Tibial nerve (tissue), 4 donors: ENCODE measurements around the gene COL4A2. TPM values are rescaled to one million over a fixed set of nuclear protein-coding genes. Genes with fewer than 3 reads are reported as not detected.

ENCODE experiments used
- DNase-seq, 2 donors: peaks; one replicate each; pipeline ENCODE4 v3.0.0-alpha.2; 2019; ENCODE audit warnings: low spot score in 2 of 2
- H3K27ac ChIP-seq, 4 donors: fragments of 200-600 bp; sonication (generic) in 3 of 4; one replicate each; pipeline ENCODE4 v1.5.1; 2017 to 2019; ENCODE audit warnings: mild to moderate bottlenecking in 1 of 4
- H3K27me3 ChIP-seq, 2 donors: fragments of 200-600 bp; sonication (generic) in 1 of 2; one replicate each; pipeline versions ENCODE4 v1.5.1 to v1.6.0; 2017 to 2019
- H3K36me3 ChIP-seq, 3 donors: fragments of 200-600 bp; sonication (generic); one replicate each; pipeline ENCODE4 v1.5.1; 2018 to 2019
- H3K4me1 ChIP-seq, 4 donors: fragments of 200-600 bp; sonication (generic) in 3 of 4; one replicate each; pipeline ENCODE4 v1.5.1; 2017 to 2019
- H3K4me3 ChIP-seq, 4 donors: fragments of 200-600 bp; sonication (generic) in 3 of 4; one replicate each; pipeline ENCODE4 v1.5.1; 2017 to 2019; ENCODE audit warnings: mild to moderate bottlenecking in 1 of 4, moderate library complexity in 1 of 4
- H3K9me3 ChIP-seq, 4 donors: fragments of 200-600 bp; sonication (generic) in 3 of 4; one replicate each; pipeline ENCODE4 v1.5.1; 2017 to 2019
- EP300 ChIP-seq, 2 donors: sonication (generic); formaldehyde crosslinking; IDR thresholded peaks; one replicate each; pipeline ENCODE4 v1.6.1; 2017; ENCODE audit warnings: antibody characterized with exemption in 2 of 2, mild to moderate bottlenecking in 1 of 2
- POLR2A ChIP-seq, 2 donors: fragments of 450-650 bp; IDR thresholded peaks; one replicate each; pipeline ENCODE4 v1.6.1; 2017; ENCODE audit warnings: antibody characterized with exemption in 2 of 2, mild to moderate bottlenecking in 2 of 2, moderate library complexity in 2 of 2
- WGBS, 2 donors: methylation state at CpG; one replicate each; pipeline ENCODE4 v1.1.5; 2018; 5-methylcytosine and 5-hydroxymethylcytosine counted together
- total RNA-seq, 4 donors: library from RNA; depleted of rRNA; stranded (reverse); fragments of >200 nt; gene quantifications; one replicate each; pipeline ENCODE4 v1.1.0, GENCODE V29; 2016
- TF ChIP-seq, protein P1 (sequence below), 5 experiments: fragments of 200-600 bp in 3 of 5; fragments of 450-650 bp in 2 of 5; sonication (generic) in 3 of 5; IDR thresholded peaks; one replicate each; pipeline ENCODE4 v1.5.1; 2016 to 2019; ENCODE audit warnings: antibody characterized with exemption in 5 of 5, mild to moderate bottlenecking in 3 of 5, moderate library complexity in 2 of 5

Gene COL4A2
- total RNA-seq, 4 donors from 2014 or later: 576 to 821 (median 658) TPM

DNA sequence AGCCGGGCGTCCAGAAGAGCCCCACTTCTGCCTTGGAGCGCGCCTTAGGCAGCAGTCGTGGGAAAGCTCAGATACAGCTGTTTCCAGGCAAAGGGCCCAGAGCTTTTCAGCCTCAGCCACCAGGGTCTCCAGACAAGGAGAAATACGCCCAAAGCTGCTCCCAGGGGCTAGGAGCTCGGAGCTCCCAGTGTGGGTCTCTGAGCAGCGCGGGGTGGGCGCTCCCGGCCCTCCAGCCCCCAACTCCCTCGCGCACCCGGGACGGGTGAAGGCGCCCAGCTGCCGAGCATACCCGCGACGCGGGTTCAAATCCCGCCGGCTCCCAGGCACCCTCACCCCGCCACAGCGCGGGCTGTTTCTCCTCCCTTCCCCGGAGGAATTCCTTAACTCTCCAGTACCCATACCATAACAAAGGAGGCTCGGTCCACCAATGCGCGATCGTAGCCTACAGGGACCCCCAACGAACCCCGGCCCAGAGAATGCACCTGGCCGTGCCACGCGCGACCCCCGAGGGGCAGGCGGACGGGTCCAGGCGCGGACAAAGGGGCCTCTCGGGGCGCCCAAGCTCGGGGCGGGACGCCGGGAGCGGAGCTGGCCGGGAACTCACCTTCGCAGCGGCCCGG is 634 bp upstream of the COL4A2 start:
- Histone ChIP-seq H3K9me3 (no peaks in the 10 kb centered on the region), H3K27ac (peak overlapping the region; percentile 83 to 98 (median 94)), H3K27me3 (no peaks in the 10 kb centered on the region), H3K36me3 (no peaks in the 10 kb centered on the region), H3K4me3 (peak overlapping the region; percentile 61 to 96 (median 82)), H3K4me1 (peaks cover 0 to 65% (median 35%) of the 10 kb centered on the region in 4 donors)
- DNase-seq: no peak
- TF ChIP-seq, protein P1, sequence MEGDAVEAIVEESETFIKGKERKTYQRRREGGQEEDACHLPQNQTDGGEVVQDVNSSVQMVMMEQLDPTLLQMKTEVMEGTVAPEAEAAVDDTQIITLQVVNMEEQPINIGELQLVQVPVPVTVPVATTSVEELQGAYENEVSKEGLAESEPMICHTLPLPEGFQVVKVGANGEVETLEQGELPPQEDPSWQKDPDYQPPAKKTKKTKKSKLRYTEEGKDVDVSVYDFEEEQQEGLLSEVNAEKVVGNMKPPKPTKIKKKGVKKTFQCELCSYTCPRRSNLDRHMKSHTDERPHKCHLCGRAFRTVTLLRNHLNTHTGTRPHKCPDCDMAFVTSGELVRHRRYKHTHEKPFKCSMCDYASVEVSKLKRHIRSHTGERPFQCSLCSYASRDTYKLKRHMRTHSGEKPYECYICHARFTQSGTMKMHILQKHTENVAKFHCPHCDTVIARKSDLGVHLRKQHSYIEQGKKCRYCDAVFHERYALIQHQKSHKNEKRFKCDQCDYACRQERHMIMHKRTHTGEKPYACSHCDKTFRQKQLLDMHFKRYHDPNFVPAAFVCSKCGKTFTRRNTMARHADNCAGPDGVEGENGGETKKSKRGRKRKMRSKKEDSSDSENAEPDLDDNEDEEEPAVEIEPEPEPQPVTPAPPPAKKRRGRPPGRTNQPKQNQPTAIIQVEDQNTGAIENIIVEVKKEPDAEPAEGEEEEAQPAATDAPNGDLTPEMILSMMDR (IDR thresholded peaks at IDR 0.05): no peak
- TF ChIP-seq POLR2A (IDR thresholded peaks at IDR 0.05) (no peak), EP300 (IDR thresholded peaks at IDR 0.05) (no peak)
- 0 to 2% methylated on average over 26 to 40 of the region's 53 CpGs for WGBS, 2 donors

DNA sequence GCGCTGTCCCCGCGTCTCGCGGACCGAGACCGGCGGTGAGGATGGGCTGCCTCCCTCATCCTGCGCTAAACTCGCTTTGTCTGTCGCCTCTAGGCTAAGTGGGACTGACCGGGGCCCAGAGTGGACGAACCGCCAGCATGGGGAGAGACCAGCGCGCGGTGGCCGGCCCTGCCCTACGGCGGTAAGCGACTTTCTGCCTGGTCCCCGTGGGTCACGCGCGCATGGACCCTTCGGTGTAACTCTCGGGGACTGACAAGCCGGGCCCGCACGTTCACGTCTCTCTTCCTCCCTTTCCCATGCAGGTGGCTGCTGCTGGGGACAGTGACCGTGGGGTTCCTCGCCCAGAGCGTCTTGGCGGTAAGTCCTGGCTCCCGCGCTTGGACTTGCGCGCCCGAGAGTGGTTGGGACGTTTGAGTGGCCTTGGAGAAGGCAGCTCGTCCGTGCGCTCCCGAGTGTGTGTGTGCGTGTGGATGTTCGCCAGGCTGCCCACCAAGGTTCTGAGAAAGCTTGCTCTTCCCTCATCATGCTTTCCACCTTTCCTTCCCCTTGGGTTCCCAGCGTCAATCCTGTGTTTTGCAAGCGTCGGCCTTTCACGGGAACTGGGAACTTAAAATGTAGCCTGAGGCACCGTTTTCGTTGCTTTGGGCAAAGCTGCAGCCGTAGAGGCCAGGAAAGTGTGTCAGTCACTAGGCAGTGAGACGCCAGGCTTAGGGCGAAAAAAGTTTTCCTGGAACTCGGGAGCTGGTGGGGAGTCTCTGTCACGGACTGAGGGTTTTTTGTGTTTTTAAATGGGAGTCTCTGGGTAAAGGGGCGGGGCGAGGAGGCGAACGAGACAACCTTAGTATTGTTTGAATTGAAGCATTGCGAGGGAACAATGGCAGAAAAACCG is 927 bp downstream of the COL4A2 start:
- no peaks in the 10 kb centered on the region for H3K27me3 ChIP-seq
- peak in 1 of 2 donors; percentile 53 for DNase-seq
- peak overlapping the region; percentile 83 to 98 (median 94) for H3K27ac ChIP-seq
- no peaks in the 10 kb centered on the region for H3K9me3 ChIP-seq
- peaks cover 0 to 65% (median 47%) of the 10 kb centered on the region in 4 donors for H3K4me1 ChIP-seq
- no peaks in the 10 kb centered on the region for H3K36me3 ChIP-seq
- 0 to 1% methylated on average over 43 to 51 of the region's 64 CpGs for WGBS, 2 donors
- H3K4me3 ChIP-seq: peak overlapping the region; percentile 61 to 96 (median 82)
- peak; percentile 25 to 54 for TF ChIP-seq POLR2A (IDR thresholded peaks at IDR 0.05)
- peak in 1 of 2 donors; percentile 51 for TF ChIP-seq EP300 (IDR thresholded peaks at IDR 0.05)
- TF ChIP-seq, protein P1 (IDR thresholded peaks at IDR 0.05): no peak

DNA sequence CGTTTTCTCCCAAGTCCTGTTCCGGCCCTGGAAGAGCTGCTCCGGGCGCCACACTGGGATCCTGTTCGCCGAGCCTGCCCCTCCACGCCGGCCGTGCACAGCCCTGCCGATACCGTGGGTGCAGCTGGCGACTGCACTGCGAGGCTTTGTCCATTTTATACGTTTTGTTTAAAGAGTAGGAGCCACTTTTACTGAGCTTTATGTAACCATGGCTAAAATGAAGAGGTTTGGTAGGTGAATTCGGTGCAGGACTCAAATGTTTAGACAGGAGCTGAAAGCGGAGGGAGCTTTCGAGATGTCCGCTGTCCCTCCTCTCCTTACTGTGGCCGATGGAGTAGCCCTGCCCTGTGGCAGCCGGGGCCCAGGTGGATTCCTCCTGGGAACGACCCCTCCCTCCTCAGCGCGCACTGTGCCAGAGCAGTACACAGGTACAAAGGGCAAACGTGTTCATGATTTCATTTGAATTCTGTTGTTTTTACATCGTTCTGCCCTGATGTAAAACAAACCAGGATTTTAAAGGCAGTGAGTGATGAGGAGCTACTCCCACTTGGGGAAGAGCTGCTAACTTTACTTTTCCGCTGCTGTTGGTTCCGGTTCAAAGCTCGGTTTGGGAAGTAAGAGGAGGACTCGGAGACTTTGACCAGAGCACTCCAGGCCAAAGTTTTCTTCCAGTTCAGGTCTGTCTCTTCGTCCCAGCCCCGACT is 1.7 kb downstream of the COL4A2 start:
- Histone ChIP-seq H3K27ac (peak overlapping the region; percentile 83 to 98 (median 94)), H3K27me3 (no peaks in the 10 kb centered on the region), H3K4me1 (peaks cover 0 to 60% (median 41%) of the 10 kb centered on the region in 4 donors), H3K9me3 (no peaks in the 10 kb centered on the region), H3K36me3 (no peaks in the 10 kb centered on the region), H3K4me3 (peak overlapping the region; percentile 61 to 96 (median 82))
- no peak for TF ChIP-seq EP300 (IDR thresholded peaks at IDR 0.05)
- TF ChIP-seq, protein P1 (IDR thresholded peaks at IDR 0.05): no peak
- TF ChIP-seq POLR2A (IDR thresholded peaks at IDR 0.05): no peak
- DNase-seq: no peak
- 2 to 4% methylated on average over 30 to 31 of the region's 31 CpGs for WGBS, 2 donors

- 62 to 64% methylated on average over 16 of the region's 16 CpGs for WGBS, 2 donors
- Histone ChIP-seq H3K4me3 (peak overlapping the region in 3 of 4 donors; percentile 61 to 96 (median 94)), H3K27ac (peak overlapping the region; percentile 83 to 98 (median 94)), H3K27me3 (no peaks in the 10 kb centered on the region), H3K36me3 (peaks cover 0 to 7% (median 0%) of the 10 kb centered on the region in 3 donors), H3K4me1 (peaks cover 0 to 60% (median 40%) of the 10 kb centered on the region in 4 donors), H3K9me3 (no peaks in the 10 kb centered on the region)
- no peak for DNase-seq
- TF ChIP-seq, protein P1 (IDR thresholded peaks at IDR 0.05): no peak
- TF ChIP-seq EP300 (IDR thresholded peaks at IDR 0.05) (no peak), POLR2A (IDR thresholded peaks at IDR 0.05) (no peak)
Measured at GRCh38 chr13:110309661-110310524, 2.8 kb downstream of the COL4A2 start.
